Stimulated activated CD4-positive, alpha-beta T cell treated with anti-CD3 and anti-CD28 coated beads, Interleukin-12 subunit alpha, Interleukin-12 subunit beta, amount 100 ng/mL, for 48 hours (primary cell): ENCODE results near the gene ADRA2B.
"Not testable (repeated sequence)": the region's sequence is repeated elsewhere in the genome, so short reads cannot be mapped to it uniquely, and the experiment has no call there.

Experiments used
- DNase-seq, 3 donors: peaks; one replicate each; pipeline ENCODE4 v3.0.0-alpha.2; 2020; ENCODE audit warnings: low read depth in 2 of 3, low spot score in 1 of 3

The ADRA2B gene

GRCh38 chr2:96091141-96091710, 25.1 kb downstream of the ADRA2B start:
- no peak for DNase-seq

DNA sequence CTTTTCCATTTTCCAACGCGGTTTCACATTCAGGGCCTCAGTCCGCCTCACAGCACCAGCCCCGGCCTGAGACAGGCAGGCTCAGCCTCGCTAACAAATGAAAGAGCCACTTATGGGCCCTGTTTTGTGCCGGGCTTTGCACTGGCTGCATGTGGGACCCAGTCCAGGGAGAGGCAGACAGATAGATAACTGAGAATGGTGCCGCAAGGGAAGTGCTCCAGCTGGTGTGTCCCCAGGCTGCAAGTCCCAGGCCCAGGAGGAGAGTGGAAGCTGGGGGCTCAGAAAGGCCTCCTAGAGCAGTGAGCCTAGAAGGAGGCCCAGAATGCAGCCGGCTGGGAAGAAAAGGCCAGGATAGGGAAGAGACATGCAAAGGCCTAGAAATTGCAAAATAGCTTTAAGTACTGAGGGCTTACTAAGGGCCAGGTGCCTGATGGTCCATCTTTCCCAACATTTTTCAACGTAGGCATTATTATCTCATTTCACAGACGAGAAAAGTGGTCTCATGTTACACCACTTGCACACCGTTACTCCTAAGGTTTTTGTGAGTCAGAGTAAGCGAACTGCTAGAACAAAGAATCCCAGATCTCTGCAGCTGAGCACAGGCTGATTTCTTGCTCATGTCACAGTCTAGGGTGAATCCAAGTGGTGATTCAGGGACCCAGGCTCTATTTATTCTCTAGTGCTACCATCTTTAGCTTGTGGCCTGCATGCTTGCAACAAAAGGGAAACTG, 26.0 kb downstream of the ADRA2B start:
- DNase-seq: no peak

GRCh38 chr2:96089356-96090195, 26.8 kb downstream of the ADRA2B start:
- DNase-seq: no peak

GRCh38 chr2:96088340-96089335, 27.7 kb downstream of the ADRA2B start:
- no peak for DNase-seq

- no peak for DNase-seq
Observed at GRCh38 chr2:96087130-96087529, 29.2 kb downstream of the ADRA2B start.

GRCh38 chr2:96085541-96086355, 30.6 kb downstream of the ADRA2B start:
- DNase-seq: no peak

- DNase-seq: not testable (repeated sequence)
Observed at GRCh38 chr2:96084858-96085518, 31.4 kb downstream of the ADRA2B start.

DNA sequence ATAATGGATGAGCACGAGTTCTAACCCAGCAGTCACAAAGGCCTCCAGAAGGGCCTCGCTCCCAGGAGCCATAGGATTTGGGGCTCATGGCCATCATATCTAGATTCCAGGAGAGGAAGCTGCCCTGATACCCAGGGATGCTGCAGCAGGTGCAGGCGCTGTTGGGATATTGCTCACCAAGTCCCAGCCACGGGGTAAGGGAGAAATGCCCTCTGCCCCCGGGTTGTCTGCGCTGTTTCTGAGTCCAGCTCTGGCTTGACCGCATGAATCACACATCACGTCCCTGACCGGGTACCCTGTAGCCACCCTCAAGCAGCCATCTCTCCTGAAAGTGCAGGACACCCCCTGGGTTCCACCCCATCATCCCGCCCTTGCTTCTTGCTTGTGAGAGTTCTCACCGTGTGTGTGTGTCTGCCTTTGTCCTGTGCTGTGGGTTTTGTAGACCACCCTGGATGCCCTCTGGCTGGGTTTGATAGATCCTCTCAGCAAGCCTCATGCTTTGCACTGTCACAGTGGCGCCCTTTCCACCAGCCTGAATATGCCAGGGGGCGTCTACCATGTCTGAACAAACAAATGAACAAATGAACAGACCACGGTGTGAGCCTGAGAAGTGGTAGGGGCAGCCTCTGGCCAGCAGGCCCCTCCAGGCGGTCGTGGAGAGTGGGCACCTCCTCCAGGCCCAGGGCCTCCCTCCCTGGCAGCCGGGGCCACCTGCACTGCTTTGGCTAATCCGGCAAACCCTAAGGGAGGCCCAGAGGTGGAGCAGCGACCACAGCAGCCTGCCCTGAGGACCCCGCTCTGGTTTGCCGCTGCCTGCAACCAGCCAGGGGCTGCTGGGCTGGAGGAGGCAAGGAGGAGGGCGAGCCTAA, 32.1 kb downstream of the ADRA2B start:
- DNase-seq: no peak

DNA sequence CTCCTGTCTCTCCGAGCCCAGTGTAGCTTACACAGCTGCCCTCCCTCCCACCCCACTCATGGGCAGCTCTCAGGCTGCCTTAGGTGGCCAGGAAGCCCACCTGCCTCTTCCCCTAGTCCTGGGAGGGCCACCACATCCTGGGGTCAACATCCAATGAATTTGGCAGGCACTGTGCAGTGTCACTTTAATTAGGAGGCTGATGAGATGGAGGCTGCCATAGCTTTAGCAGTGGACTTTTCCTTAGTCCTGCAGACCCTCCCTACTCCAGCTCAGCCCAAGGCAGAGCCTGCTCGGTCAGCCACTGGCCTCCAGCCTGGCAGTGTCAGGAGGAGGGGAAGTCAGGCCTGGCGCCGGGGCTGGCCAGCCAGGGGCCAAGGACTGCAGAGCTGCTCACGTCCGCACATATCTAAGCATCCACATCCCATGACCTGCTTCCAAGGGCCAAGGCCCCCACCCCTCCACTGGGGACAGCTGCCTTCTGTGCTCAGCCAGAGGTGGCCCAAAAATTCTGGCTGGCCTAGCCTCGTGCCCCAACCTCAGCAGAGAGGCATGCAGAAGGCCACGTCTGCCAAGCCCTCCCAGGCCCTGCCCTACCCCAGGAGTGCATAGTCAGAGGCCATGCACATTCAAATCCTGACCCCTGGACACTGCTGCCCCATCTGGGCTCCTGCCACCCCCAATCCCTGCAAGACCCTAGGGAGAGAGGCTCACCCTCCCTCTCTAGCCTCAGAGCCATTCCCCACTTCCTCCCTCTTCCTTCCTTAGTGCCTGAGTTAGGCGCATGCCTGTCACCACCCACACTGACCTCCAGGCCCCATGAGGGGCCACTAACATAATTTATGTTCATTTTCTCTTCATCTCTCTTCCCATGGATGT, 33.1 kb downstream of the ADRA2B start:
- no peak for DNase-seq

DNA sequence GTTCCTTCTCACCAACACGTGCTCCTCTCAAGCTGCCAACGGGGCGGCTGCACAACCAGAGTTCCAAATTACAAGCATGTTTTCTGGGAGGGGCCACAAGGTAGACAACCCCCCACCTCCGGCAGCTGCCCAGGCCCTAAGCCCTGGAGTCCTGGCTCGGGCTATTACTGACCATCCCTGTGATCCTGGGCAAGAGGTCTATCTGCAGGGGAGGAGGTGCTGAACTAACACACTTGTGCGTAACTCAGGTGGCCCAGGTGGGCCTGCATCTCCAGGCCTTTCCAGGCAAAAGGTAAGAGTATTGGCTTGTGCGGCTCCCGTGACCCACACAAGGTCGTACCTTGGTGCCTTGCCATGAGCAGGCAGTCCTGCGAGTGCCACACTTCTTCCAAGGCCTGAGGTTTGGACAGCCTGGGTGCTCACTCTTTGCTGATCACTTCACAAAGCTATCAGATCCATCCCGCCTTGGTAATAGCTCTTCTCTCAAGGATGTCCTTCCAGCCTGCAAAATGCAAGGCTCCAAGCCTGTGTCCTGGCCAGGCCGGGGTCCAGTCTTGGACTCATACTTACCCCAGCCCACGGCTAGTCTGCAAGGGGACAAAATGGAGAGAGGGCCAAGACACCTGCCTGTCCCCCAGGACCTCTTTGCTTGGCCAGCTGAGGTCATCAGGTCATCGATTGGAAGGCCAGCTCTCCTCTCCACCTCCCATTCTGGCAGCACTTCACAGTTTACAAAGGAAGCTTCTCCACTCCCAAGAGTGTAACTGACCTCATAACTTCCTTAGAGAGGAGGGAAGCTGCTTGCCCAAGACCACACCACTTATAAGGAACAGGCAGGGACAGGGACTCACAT, 33.9 kb downstream of the ADRA2B start:
- DNase-seq: no peak

- no peak for DNase-seq
Observed at GRCh38 chr2:96081042-96081441, 35.3 kb downstream of the ADRA2B start.

- DNase-seq: no peak
Observed at GRCh38 chr2:96075199-96075771, 41.1 kb downstream of the ADRA2B start.

GRCh38 chr2:96074156-96074555, 42.2 kb downstream of the ADRA2B start:
- DNase-seq: no peak

- DNase-seq: no peak
Observed at GRCh38 chr2:96073170-96073775, 43.1 kb downstream of the ADRA2B start.

- DNase-seq: no peak
Observed at GRCh38 chr2:96072746-96073145, 43.6 kb downstream of the ADRA2B start.

DNA sequence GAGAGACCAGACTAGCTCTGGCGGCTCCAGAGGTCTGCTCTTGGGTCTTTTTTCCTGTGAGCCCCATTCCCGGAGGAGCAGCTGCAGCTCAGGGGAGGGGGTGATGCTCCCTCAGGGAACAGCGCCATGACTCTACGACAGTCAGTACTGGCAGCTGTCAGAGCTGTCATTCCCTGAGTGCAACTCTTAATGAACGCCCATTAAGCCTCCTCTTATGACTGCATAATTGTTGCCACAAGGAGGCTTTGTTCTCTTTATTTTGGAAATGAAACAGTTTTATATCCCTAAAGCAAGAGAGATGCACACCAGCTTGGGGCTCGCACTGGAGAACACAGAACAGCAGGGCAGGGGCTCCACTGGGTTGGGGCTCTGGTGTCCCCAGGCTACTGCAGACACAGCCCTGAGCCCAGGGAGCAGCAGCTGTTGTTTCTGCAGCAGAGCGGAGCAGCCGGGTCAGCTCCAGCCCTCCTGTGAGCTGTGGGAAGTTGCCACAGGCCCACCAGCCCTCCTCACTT, 44.3 kb downstream of the ADRA2B start:
- DNase-seq: not testable (repeated sequence)
